Measurements from ENCODE around the gene VPS37C. TPM values are rescaled to one million over a fixed set of nuclear protein-coding genes. Genes with fewer than 3 reads are reported as not detected.
A peak's percentile ranks its signal among the peaks of the same experiment; 100 is the strongest.

The VPS37C gene
- total and polyA plus RNA-seq, 10 donors, result 6.1 to 32.3 (median 20.5) TPM

DNA sequence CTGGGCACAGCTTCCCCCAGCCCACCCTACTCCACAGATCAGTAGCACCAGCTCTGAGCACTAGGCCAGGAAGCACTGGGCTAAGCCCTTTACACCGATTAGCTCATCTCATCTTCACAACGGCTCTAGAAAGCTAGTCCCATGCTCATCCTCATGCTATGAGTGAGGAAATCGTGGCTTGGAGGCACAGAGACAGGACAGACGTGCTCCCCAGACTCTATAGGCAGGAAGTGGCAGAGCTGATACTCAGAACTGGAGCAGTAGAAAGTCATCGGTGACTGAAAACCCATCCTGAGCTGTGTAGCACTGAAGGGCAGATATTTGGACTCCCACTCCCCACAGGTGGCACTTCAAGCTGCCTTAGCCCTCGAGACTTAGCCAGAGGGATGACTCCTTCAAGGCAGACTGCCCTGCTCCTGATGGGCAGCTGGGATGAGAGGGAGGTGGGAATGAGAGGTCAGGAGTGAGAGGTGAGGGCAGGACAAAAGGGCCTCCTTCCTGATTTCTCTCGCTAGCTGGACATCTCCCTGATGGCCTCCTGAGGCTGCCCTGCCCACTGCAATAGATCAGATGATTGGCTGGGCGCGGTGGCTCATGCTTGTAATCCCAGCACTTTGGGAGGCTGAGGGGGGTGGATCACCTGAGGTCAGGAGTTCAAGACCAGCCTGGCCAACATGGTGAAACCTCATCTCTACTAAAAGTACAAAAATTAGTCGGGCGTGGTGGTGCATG, 49.3 kb downstream of the VPS37C start:
- TF ChIP-seq, protein P1, sequence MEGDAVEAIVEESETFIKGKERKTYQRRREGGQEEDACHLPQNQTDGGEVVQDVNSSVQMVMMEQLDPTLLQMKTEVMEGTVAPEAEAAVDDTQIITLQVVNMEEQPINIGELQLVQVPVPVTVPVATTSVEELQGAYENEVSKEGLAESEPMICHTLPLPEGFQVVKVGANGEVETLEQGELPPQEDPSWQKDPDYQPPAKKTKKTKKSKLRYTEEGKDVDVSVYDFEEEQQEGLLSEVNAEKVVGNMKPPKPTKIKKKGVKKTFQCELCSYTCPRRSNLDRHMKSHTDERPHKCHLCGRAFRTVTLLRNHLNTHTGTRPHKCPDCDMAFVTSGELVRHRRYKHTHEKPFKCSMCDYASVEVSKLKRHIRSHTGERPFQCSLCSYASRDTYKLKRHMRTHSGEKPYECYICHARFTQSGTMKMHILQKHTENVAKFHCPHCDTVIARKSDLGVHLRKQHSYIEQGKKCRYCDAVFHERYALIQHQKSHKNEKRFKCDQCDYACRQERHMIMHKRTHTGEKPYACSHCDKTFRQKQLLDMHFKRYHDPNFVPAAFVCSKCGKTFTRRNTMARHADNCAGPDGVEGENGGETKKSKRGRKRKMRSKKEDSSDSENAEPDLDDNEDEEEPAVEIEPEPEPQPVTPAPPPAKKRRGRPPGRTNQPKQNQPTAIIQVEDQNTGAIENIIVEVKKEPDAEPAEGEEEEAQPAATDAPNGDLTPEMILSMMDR (IDR thresholded peaks at IDR 0.05 in 8 of 11, conservative IDR thresholded peaks at IDR 0.05 in 3 of 11), result no peak
- TF ChIP-seq POLR2AphosphoS5 (IDR thresholded peaks at IDR 0.05) (peak in 1 of 3 donors; percentile 46), POLR2A (IDR thresholded peaks at IDR 0.05) (no peak)
- WGBS, 5 donors, result 63 to 66% (median 65%) methylated on average over 11 of the region's 11 CpGs
- intact Hi-C loops (cut with DNase I; ENCODE audit: low total_unique reads), result no loop called here
- peaks cover 0 to 47% (median 14%) of the 10 kb centered on the region in 6 donors for H3K4me1 ChIP-seq
- peaks cover 0 to 17% (median 0%) of the 10 kb centered on the region in 6 donors for H3K36me3 ChIP-seq
- no peaks in the 10 kb centered on the region for H3K9me3 ChIP-seq
- H3K27ac ChIP-seq, result peak overlapping the region in 6 of 8 donors; percentile 13 to 71 (median 50)
- DNase-seq, result peak; percentile 65
- H3K27me3 ChIP-seq (replicated peaks in 1 of 7), result no peaks in the 10 kb centered on the region
- H3K4me3 ChIP-seq, result no peak overlapping the region

DNA sequence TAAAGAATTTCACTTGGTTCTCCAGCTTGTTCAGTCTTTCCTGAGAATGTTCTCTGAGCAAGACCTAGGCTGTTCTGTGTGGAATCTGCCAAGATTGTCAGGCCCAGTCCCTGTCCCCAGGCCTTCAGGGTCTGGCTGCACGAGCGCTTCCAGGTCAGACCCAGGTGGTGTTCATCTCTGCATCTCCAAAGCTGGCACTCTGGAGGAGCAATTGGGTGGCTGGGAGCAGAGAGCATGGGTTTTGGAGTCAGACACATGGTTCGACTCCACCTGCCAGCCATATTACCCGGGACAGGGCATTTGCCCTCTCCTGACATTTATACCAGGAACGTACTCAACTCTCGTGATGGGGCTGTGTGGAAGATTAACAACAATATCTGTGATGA, 50.2 kb downstream of the VPS37C start:
- TF ChIP-seq POLR2AphosphoS5 (IDR thresholded peaks at IDR 0.05), result no peak
- no peak for TF ChIP-seq POLR2A (IDR thresholded peaks at IDR 0.05)
- TF ChIP-seq, protein P1 (IDR thresholded peaks at IDR 0.05 in 8 of 11, conservative IDR thresholded peaks at IDR 0.05 in 3 of 11), result no peak
- Histone ChIP-seq H3K36me3 (peaks cover 0 to 16% (median 0%) of the 10 kb centered on the region in 6 donors), H3K27ac (peak overlapping the region in 3 of 8 donors; percentile 51 to 71 (median 58)), H3K9me3 (no peaks in the 10 kb centered on the region), H3K27me3 (replicated peaks in 1 of 7) (no peaks in the 10 kb centered on the region), H3K4me3 (no peak overlapping the region), H3K4me1 (peaks cover 0 to 51% (median 16%) of the 10 kb centered on the region in 6 donors)
- peak; percentile 58 for DNase-seq
- WGBS, 5 donors, result 70 to 87% (median 82%) methylated on average over 6 of the region's 6 CpGs
- intact Hi-C loops (cut with DNase I; ENCODE audit: low total_unique reads), result no loop called here

DNA sequence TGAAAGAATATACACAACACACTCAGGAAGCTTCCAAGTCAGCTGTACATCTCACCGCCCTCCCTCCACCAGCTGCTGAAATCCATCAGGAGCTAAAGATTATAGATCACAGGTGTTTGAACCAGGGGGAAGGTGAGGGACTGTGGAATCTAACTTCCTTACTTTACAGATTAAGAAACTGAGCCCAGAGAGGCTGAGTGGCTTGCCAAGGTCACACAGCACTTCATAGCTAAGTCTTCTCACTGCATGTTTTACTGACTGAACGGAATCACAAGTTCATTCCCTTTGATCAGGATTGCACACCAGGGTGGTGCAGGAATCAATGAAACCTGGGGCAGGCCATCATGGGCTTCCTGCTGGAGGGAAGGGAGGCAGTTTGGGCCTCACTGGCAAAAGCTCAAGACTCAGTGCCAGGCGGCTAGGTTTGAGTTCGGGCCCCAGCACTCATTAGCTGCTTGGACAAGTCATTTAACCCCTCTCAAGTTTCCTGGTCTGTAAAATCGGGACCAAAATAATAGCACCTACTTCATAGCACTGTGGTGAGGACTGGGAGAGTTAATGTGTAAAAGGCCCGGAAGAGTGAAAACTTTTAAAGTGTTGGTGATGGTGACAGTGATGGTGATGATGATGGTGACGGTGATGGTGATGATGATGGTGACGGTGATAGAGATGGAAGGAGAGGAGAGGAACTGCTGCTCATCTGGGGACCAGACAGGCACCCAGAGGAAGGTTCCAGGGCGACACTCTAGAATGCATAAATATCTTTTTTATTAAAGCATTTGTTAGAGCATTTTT, 50.8 kb downstream of the VPS37C start:
- Histone ChIP-seq H3K9me3 (no peaks in the 10 kb centered on the region), H3K27me3 (replicated peaks in 1 of 7) (no peaks in the 10 kb centered on the region), H3K4me3 (no peak overlapping the region), H3K4me1 (peaks cover 0 to 50% (median 16%) of the 10 kb centered on the region in 6 donors), H3K27ac (peak overlapping the region in 4 of 8 donors; percentile 11 to 71 (median 37)), H3K36me3 (peaks cover 0 to 10% (median 0%) of the 10 kb centered on the region in 6 donors)
- TF ChIP-seq POLR2A (IDR thresholded peaks at IDR 0.05) (no peak), POLR2AphosphoS5 (IDR thresholded peaks at IDR 0.05) (no peak)
- TF ChIP-seq, protein P1 (IDR thresholded peaks at IDR 0.05 in 8 of 11, conservative IDR thresholded peaks at IDR 0.05 in 3 of 11), result no peak
- WGBS, 5 donors, result 83 to 89% (median 86%) methylated on average over 9 of the region's 9 CpGs
- DNase-seq, result no peak
- intact Hi-C loops (cut with DNase I; ENCODE audit: low total_unique reads), result no loop called here

DNA sequence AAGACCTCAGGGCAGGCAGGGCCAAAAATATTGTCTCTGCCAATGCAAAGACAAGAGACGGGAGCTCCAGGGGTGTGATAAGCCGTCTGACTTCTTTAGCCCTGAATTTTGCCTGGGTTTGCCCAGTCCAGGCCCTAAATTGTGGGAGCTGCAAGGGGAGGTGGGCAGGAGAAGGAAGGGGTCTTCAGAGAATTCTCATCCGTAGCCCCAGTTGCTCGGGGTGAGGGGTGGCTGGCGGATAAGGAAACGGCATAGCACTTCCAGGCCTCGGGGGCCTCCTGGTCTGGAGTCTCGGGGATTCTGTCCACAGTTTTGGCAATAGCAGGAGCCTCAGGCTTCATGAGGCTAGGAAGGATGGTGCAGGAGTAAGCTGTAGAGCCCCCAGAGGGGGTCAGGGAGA, 51.6 kb downstream of the VPS37C start:
- 86 to 93% (median 89%) methylated on average over 8 of the region's 8 CpGs for WGBS, 5 donors
- Histone ChIP-seq H3K27ac (peak overlapping the region in 3 of 8 donors; percentile 16 to 30 (median 17)), H3K36me3 (peaks cover 0 to 10% (median 0%) of the 10 kb centered on the region in 6 donors), H3K4me1 (peaks cover 0 to 49% (median 12%) of the 10 kb centered on the region in 6 donors), H3K4me3 (no peak overlapping the region), H3K9me3 (no peaks in the 10 kb centered on the region), H3K27me3 (replicated peaks in 1 of 7) (no peaks in the 10 kb centered on the region)
- no peak for DNase-seq
- TF ChIP-seq, protein P1 (IDR thresholded peaks at IDR 0.05 in 8 of 11, conservative IDR thresholded peaks at IDR 0.05 in 3 of 11), result no peak
- TF ChIP-seq POLR2A (IDR thresholded peaks at IDR 0.05), result no peak
- no peak for TF ChIP-seq POLR2AphosphoS5 (IDR thresholded peaks at IDR 0.05)
- intact Hi-C loops (cut with DNase I; ENCODE audit: low total_unique reads), result no loop called here
